H1 (cell line): ENCODE results near the gene L3MBTL4. TPM values are rescaled to one million over a fixed set of nuclear protein-coding genes. Genes with fewer than 3 reads are reported as not detected.

ENCODE experiments used
- CTCF ChIA-PET: fragments of 300-600 bp; sonication (Branson Sonifier 250); formaldehyde crosslinking; loops from one replicate; lab custom pipeline; 2021; ENCODE audit not compliant: partially characterized antibody; lab: Charles Lee
- POLR2A ChIA-PET: fragments of 300-600 bp; sonication (Branson Sonifier 250); formaldehyde crosslinking; loops from one replicate; lab custom pipeline; 2021; ENCODE audit warnings: inconsistent platforms; ENCODE audit not compliant: partially characterized antibody; lab: Charles Lee
- DNase-seq, 2 experiments: peaks; one replicate each; pipeline versions ENCODE4 v3.0.0 to v3.0.0-alpha.2; 2010 to 2022; ENCODE audit warnings: low spot score in 2 of 2, low read depth in 1 of 2, mixed read lengths in 1 of 2
- FAIRE-seq: peaks from 2 replicates; lab custom pipeline; 2011; peaks lifted over from hg19 to GRCh38; lab: Jason Lieb, UNC
- H2AFZ ChIP-seq: 2 replicates; pipeline ENCODE4 v1.8.1; 2012; ENCODE audit warnings: low read length, inconsistent platforms
- H2AK5ac ChIP-seq: 2 replicates; pipeline ENCODE4 v1.6.1; 2013; ENCODE audit warnings: low read depth, low read length
- H2BK120ac ChIP-seq: replicated peaks from 2 replicates; pipeline ENCODE3; 2013; ENCODE audit warnings: low read depth, low read length, inconsistent platforms
- H2BK12ac ChIP-seq: 2 replicates; pipeline ENCODE4 v1.6.1; 2013; ENCODE audit warnings: low read depth, low read length
- H2BK15ac ChIP-seq: 2 replicates; pipeline ENCODE4 v1.6.1; 2013; ENCODE audit warnings: low read length
- H2BK20ac ChIP-seq: 2 replicates; pipeline ENCODE4 v1.6.1; 2013; ENCODE audit warnings: low read length
- H2BK5ac ChIP-seq: 2 replicates; pipeline ENCODE4 v1.6.1; 2013; ENCODE audit warnings: low read depth, low read length
- H3K14ac ChIP-seq: 2 replicates; pipeline ENCODE4 v1.6.1; 2013; ENCODE audit warnings: inconsistent platforms; ENCODE audit not compliant: insufficient read length
- H3K18ac ChIP-seq: 2 replicates; pipeline ENCODE4 v1.6.1; 2013; ENCODE audit warnings: low read length; ENCODE audit errors: extremely low read depth
- H3K23ac ChIP-seq: 2 replicates; pipeline ENCODE4 v1.6.1; 2013; ENCODE audit warnings: inconsistent platforms; ENCODE audit not compliant: insufficient read length
- H3K23me2 ChIP-seq: 2 replicates; pipeline ENCODE4 v1.6.1; 2013; ENCODE audit warnings: low read depth, low read length
- H3K27ac ChIP-seq: 2 replicates; pipeline ENCODE4 v1.6.1; 2011; ENCODE audit warnings: low read depth, low read length, inconsistent platforms
- H3K27me3 ChIP-seq, 4 experiments: replicated peaks in 1 of 4; 1 replicate in 1 of 4; 2 replicates in 3 of 4; pipeline versions ENCODE4 v1.6.1 to v1.8.1; 2011 to 2013; ENCODE audit warnings: low read length in 3 of 4, mild to moderate bottlenecking in 3 of 4, inconsistent platforms in 2 of 4, mixed read lengths in 2 of 4, moderate library complexity in 1 of 4; ENCODE audit not compliant: control insufficient read depth in 3 of 4, insufficient read depth in 3 of 4; ENCODE audit errors: extremely low read depth in 1 of 4
- H3K36me3 ChIP-seq, 4 experiments: 2 replicates each; pipeline versions ENCODE4 v1.6.1 to v1.8.1; 2011 to 2013; ENCODE audit warnings: mild to moderate bottlenecking in 4 of 4, low read length in 3 of 4, moderate library complexity in 2 of 4, control low read depth in 1 of 4, inconsistent platforms in 1 of 4; ENCODE audit not compliant: insufficient read depth in 4 of 4, control insufficient read depth in 2 of 4
- H3K4ac ChIP-seq: replicated peaks from 2 replicates; pipeline ENCODE3; 2013; ENCODE audit warnings: low read length, low read depth, mixed read lengths, inconsistent platforms; ENCODE audit not compliant: insufficient read length
- H3K4me1 ChIP-seq, 4 experiments: replicated peaks in 1 of 4; 1 replicate in 1 of 4; 2 replicates in 3 of 4; pipeline versions ENCODE4 v1.6.1 to v1.8.1; 2011 to 2013; ENCODE audit warnings: low read length in 3 of 4, inconsistent platforms in 2 of 4, mixed read lengths in 1 of 4; ENCODE audit not compliant: insufficient read depth in 4 of 4, control insufficient read depth in 3 of 4
- H3K4me2 ChIP-seq, 2 experiments: 2 replicates each; pipeline versions ENCODE4 v1.6.1 to v1.8.1; 2011 to 2013; ENCODE audit warnings: low read depth in 2 of 2, low read length in 2 of 2, control low read depth in 1 of 2, inconsistent platforms in 1 of 2, mild to moderate bottlenecking in 1 of 2; ENCODE audit not compliant: insufficient read depth in 1 of 2
- H3K4me3 ChIP-seq, 4 experiments: fragments of 200-600, 300-600 bp in 1 of 4; sonication (generic), shearing (Covaris generic), sonication (Bioruptor Twin) in 1 of 4; 2 replicates each; pipeline versions ENCODE4 v1.5.1 to v1.8.1; 2011 to 2016; ENCODE audit warnings: low read length in 4 of 4, low read depth in 3 of 4, control low read depth in 2 of 4, inconsistent platforms in 2 of 4, mild to moderate bottlenecking in 2 of 4, mixed read lengths in 1 of 4, moderate library complexity in 1 of 4; ENCODE audit not compliant: insufficient read depth in 2 of 4; ENCODE audit errors: extremely low read depth in 1 of 4
- H3K56ac ChIP-seq: replicated peaks from 2 replicates; pipeline ENCODE3; 2013; ENCODE audit warnings: low read depth, mild to moderate bottlenecking, mixed read lengths, low read length, inconsistent platforms; ENCODE audit not compliant: insufficient read length
- H3K79me1 ChIP-seq: 2 replicates; pipeline ENCODE4 v1.6.1; 2013; ENCODE audit warnings: low read depth, low read length, control low read depth
- H3K79me2 ChIP-seq, 2 experiments: 2 replicates each; pipeline versions ENCODE4 v1.6.1 to v1.8.1; 2012 to 2013; ENCODE audit warnings: low read length in 2 of 2, mild to moderate bottlenecking in 2 of 2, inconsistent platforms in 1 of 2; ENCODE audit not compliant: insufficient read depth in 2 of 2, control insufficient read depth in 1 of 2
- H3K9ac ChIP-seq, 4 experiments: replicated peaks in 1 of 4; 1 replicate in 1 of 4; 2 replicates in 3 of 4; pipeline versions ENCODE4 v1.6.1 to v1.8.1; 2011 to 2013; ENCODE audit warnings: low read depth in 3 of 4, low read length in 3 of 4, control low read depth in 2 of 4, mild to moderate bottlenecking in 2 of 4, moderate library complexity in 2 of 4, inconsistent platforms in 1 of 4; ENCODE audit errors: extremely low read depth in 1 of 4
- H3K9me3 ChIP-seq, 2 experiments: 2 replicates each; pipeline versions ENCODE4 v1.6.1 to v1.8.1; 2012 to 2013; ENCODE audit warnings: mild to moderate bottlenecking in 2 of 2, moderate library complexity in 2 of 2, control low read depth in 1 of 2, inconsistent platforms in 1 of 2, low read depth in 1 of 2, low read length in 1 of 2, mixed read lengths in 1 of 2; ENCODE audit not compliant: insufficient read depth in 2 of 2
- H4K20me1 ChIP-seq, 2 experiments: replicated peaks in 1 of 2; 2 replicates each; pipeline versions ENCODE3 to v1.8.1; 2011 to 2013; ENCODE audit warnings: inconsistent platforms in 2 of 2, low read length in 2 of 2, mild to moderate bottlenecking in 1 of 2; ENCODE audit not compliant: insufficient read depth in 2 of 2, control insufficient read depth in 1 of 2
- H4K5ac ChIP-seq: 2 replicates; pipeline ENCODE4 v1.6.1; 2013; ENCODE audit warnings: low read length, low read depth, mixed read lengths, inconsistent platforms; ENCODE audit not compliant: insufficient read length
- H4K8ac ChIP-seq: 2 replicates; pipeline ENCODE4 v1.8.0; 2013; ENCODE audit warnings: mild to moderate bottlenecking, moderate library complexity, low read length, inconsistent platforms; ENCODE audit not compliant: insufficient read depth; ENCODE audit errors: extremely low read depth
- H4K91ac ChIP-seq: replicated peaks from 2 replicates; pipeline ENCODE3; 2013; ENCODE audit warnings: low read length, mixed read lengths, inconsistent platforms; ENCODE audit not compliant: insufficient read length
- CTCF ChIP-seq, 3 experiments: IDR thresholded peaks; 1 replicate in 2 of 3; 2 replicates in 1 of 3; pipeline versions ENCODE4 v1.5.1 to v1.6.1; 2011; ENCODE audit warnings: low read length in 3 of 3, mild to moderate bottlenecking in 3 of 3, inconsistent platforms in 2 of 3, low read depth in 1 of 3, moderate library complexity in 1 of 3; ENCODE audit not compliant: insufficient read depth in 1 of 3; ENCODE audit errors: control extremely low read depth in 1 of 3
- WGBS, 2 experiments: shearing (Covaris generic) in 1 of 2; methylation state at CpG; one replicate each; pipeline versions ENCODE4 v1.1.6 to v1.1.7; 2013 to 2015; ENCODE audit warnings: low lambda C conversion rate in 2 of 2, mixed read lengths in 2 of 2, inconsistent platforms in 1 of 2, low coverage in 1 of 2, missing lambda C conversion rate in 1 of 2; ENCODE audit not compliant: insufficient replicate concordance in 2 of 2, insufficient coverage in 1 of 2, insufficient read length in 1 of 2; ENCODE audit errors: extremely low coverage in 1 of 2, missing lambda C conversion rate in 1 of 2; 5-methylcytosine and 5-hydroxymethylcytosine counted together
- polyA plus RNA-seq, 7 experiments: library from polyadenylated mRNA; depleted of rRNA in 3 of 7; stranded (reverse) in 5 of 7; unstranded in 2 of 7; fragments of >200 nt in 5 of 7; fragments of 200-250 nt in 2 of 7; gene quantifications; 1 replicate in 5 of 7; 2 replicates in 1 of 7; 4 replicates in 1 of 7; pipeline versions ENCODE4 v1.2.1 to v1.2.3, GENCODE V29; 2011 to 2013; ENCODE audit warnings: missing spikeins in 2 of 7, mixed read lengths in 2 of 7
- total RNA-seq: library from RNA; stranded (reverse); fragmentation: NEBNext Ultra II Directional; extraction: Animal tissue kit (Norgen Biotek cat#: 25700); gene quantifications from 2 replicates; pipeline ENCODE4 v1.2.1, GENCODE V29; 2021

The L3MBTL4 gene
- total and polyA plus RNA-seq, 2 of the 8 experiments (the other 6 are each of a cell fraction or from before 2014, with no cell fraction given), result 1.0 to 2.1 TPM

GRCh38 chr18:5955861-5956260 lies 458.9 kb downstream of the L3MBTL4 start:
- ChIA-PET CTCF (interaction anchor here (1.2 kb wide), 1 partner anchor 10 kb away, joined by 3 read pairs; no protein-coding TSS in a partner anchor), POLR2A (no interaction called here)
- Histone ChIP-seq H3K27ac (no peak overlapping the region), H4K5ac (no peak overlapping the region), H3K4me2 (no peak overlapping the region), H2AK5ac (no peak overlapping the region), H3K18ac (no peak overlapping the region), H3K23me2 (no peaks in the 10 kb centered on the region), H3K27me3 (no peaks in the 10 kb centered on the region), H4K91ac (no peak overlapping the region), H3K9ac (no peak overlapping the region), H4K8ac (no peak overlapping the region), H3K79me1 (no peaks in the 10 kb centered on the region), H3K9me3 (no peaks in the 10 kb centered on the region), H3K56ac (no peak overlapping the region), H2BK20ac (no peak overlapping the region), H3K4ac (no peak overlapping the region), H2AFZ (no peak overlapping the region), H3K36me3 (no peaks in the 10 kb centered on the region), H4K20me1 (no peaks in the 10 kb centered on the region), H2BK120ac (no peak overlapping the region), H3K14ac (no peak overlapping the region), H2BK15ac (no peak overlapping the region), H3K4me1 (no peaks in the 10 kb centered on the region), H2BK12ac (no peak overlapping the region), H3K4me3 (no peak overlapping the region), H2BK5ac (no peak overlapping the region), H3K23ac (no peak overlapping the region), H3K79me2 (no peaks in the 10 kb centered on the region)
- DNase-seq (no peak), FAIRE-seq (no peak)
- 80% methylated on average over 5 of the region's 5 CpGs; no CpG with 5 or more reads in 1 of the 2 experiments for WGBS, 2 experiments
- no peak for TF ChIP-seq CTCF (IDR thresholded peaks at IDR 0.05; ENCODE audit: control extremely low read depth in 1 of 3, insufficient read depth in 1 of 3, low read depth in 1 of 3, low read length in 3 of 3)
